Measurements from ENCODE around the gene PTPRK. TPM values are rescaled to one million over a fixed set of nuclear protein-coding genes. Genes with fewer than 3 reads are reported as not detected.

The PTPRK gene
- total RNA-seq (2014; rRNA removed; shearing (Covaris generic)), result 20.7 and 24.4 TPM in 2 replicates

- peak; percentile 80 for DNase-seq (ENCODE audit: low spot score)
Observed at GRCh38 chr6:128520436-128521281, at the start of gene PTPRK. TSS of gene PTPRK (minus strand) at chr6:128520599. CDS start at chr6:128520358, 241 bp downstream.

DNA sequence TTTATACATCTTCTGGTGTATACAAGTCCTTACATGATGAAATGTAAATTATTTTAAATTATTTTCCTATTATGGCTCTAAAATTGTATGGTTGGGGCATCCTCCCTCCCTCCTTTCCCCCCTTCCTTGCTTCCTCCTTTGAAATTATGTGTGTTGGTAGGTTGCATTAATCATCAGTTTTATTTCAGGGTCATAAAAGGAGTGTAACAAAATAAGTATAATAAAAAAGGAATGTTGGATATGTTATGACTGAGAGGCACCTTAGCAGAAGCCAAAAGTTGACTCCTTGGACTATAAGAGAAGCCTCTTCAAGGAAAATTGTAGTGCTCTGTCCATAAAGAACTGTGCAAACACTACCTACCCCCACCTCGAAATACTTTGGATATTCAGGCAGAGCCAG is 46.6 kb upstream of the PTPRK start:
- no peak for DNase-seq (ENCODE audit: low spot score)

GRCh38 chr6:128560966-128561365 is 40.6 kb upstream of the PTPRK start:
- no peak for DNase-seq (ENCODE audit: low spot score)

- no peak for DNase-seq (ENCODE audit: low spot score)
Observed at GRCh38 chr6:128558924-128559323, 38.5 kb upstream of the PTPRK start.

GRCh38 chr6:128558021-128558420 is 37.6 kb upstream of the PTPRK start:
- no peak for DNase-seq (ENCODE audit: low spot score)

- no peak for DNase-seq (ENCODE audit: low spot score)
Observed at GRCh38 chr6:128557081-128557480, 36.7 kb upstream of the PTPRK start.

DNA sequence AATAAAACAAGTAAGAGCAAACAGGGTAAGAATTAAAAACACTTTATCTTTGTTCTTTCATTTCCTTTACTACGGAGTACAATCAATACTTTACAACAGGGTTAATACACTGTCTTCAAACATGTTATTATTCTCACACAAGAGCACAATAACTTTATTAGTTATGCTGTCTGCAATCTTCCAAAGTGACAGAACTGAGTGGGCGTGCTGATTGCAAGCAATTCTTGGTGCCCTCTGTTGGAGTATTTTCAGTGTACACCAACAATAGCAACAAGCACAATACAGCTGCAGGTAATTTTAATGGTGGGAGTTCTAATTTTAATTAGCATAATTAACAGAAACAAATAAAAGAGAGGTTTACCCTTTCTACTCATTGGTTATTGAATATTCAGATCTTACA is 33.9 kb upstream of the PTPRK start:
- no peak for DNase-seq (ENCODE audit: low spot score)

DNA sequence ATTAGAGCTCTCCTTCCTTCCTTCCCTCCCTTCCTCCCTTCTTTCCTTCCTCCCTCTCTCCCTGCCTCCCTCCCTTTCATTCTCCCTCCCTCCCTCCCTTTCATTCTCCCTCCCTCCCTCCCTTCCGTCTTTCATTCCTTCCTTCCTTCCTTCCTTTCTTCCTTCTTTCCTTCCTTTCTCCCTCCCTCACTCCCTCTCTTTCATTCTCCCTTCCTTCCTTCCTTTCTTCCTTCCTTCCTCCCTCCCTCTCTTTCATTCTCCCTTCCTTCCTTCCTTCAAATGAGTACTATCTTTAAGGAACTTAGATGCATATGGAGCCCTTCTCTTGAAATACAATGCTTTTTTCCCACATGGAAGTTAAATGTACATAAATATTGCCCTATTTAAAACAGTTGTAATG is 20.9 kb upstream of the PTPRK start:
- DNase-seq (ENCODE audit: low spot score), result no peak

GRCh38 chr6:128538763-128539162 is 18.4 kb upstream of the PTPRK start:
- DNase-seq (ENCODE audit: low spot score), result no peak

GRCh38 chr6:128532827-128533226 is 12.4 kb upstream of the PTPRK start:
- DNase-seq (ENCODE audit: low spot score), result no peak

DNA sequence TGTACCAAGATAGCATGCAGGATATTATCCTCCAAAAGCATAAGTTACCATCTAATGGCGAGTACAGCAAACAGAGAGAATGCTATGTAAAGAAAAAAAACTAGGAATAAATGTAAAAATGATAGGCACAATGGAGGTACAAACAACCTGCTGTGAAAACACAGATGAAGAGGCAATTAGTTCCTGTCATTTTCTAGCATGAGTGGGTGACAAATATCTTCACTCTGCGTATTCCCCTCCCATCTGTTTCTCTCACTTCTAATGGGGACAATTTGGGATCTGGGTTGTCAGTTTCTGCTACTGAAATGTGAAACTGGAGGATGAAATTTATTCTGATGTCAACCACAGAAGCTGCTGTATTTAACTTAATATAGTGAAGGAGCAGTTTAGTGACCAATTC is 11.7 kb upstream of the PTPRK start:
- DNase-seq (ENCODE audit: low spot score), result no peak

DNA sequence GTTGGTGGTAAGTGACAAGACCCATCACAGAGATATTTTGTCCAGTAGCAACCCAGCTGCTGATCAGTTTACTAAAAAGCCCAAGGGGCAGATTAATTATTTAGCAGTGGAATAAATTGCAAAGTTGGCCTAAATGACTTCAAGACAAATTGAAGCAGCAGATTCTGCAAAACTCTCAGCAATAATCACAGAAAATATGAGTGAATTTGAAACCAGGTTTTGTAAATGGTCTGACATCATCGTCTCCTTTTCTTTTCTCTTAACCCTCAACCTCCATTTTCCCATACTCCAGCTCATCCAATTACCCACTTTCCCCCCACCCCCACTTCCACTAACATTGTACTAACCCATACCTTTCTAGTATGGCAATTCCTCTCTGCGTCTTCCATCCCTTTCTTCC is 11.3 kb upstream of the PTPRK start:
- DNase-seq (ENCODE audit: low spot score), result no peak

GRCh38 chr6:128528241-128528640 is 7.8 kb upstream of the PTPRK start:
- no peak for DNase-seq (ENCODE audit: low spot score)

DNA sequence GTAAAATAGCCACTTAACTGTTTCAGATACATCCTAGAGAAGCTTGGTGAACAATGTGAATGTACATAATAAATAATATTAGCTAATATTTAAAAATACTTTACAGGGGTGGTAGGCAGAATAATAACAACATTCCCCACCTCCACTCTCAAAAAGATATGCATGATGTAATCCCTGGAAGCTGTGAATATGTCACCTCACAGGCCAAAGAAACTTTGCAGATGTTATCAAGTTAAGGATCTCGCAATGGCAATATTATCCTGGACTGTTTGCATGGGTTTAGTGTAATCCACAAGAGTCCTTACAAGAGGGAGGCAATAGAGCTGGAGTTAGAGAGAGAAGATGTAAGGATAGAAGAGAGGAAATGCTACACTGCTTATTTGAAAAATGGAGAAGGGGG is 7.0 kb upstream of the PTPRK start:
- DNase-seq (ENCODE audit: low spot score), result no peak

DNA sequence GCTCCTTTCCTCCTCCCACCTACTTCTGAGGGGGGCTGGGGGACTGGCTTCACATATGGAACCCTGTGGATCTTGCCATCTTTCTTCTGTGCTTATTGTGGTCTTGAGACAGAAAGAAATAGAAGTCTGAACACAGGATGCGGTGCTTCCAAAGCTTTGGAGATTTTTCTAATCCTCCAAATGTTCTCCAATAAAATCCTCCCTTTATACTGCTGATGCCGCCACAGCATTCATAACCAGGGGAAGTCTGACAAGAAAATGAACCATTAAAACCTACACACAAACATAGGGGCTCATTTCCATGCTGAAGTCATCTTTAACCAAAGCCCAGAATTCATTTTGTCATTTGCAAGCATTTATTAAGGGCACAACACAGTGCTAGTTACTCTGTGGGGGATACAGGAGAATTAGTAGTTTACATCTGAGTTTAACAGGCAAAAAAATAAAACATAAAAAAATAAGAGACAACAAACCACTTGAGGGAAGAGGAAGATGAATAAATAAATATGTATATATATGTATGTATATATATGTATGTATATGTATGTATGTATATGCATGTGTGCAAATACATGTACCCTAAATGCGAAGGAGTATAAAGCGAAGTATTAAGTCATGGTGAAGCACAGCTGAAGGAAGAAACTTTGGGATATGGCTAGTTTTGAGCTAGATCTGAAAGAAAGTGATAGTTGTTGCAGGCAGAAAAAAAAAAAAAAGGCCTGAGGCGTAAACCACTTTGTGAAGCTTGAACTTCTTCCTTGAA is 5.9 kb upstream of the PTPRK start:
- no peak for DNase-seq (ENCODE audit: low spot score)

GRCh38 chr6:128525406-128525805 is 5.0 kb upstream of the PTPRK start:
- no peak for DNase-seq (ENCODE audit: low spot score)

DNA sequence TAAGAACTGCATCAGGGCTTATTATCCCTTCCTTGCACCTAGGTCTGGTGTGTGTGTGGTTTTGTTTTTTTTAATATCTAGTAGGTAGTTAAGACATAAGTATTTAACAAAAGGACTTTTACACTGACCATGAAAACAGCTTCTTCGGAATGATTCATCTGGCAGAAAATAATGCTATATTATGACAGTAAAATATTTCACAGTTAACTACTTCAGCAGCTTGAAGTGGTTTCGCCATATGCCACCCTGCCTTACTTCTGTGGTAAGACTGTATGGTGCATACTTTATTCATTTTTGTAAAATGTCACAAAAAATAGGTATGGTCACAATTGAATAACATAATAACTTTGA is 858 bp upstream of the PTPRK start:
- no peak for DNase-seq (ENCODE audit: low spot score)

- peak; percentile 17 for DNase-seq (ENCODE audit: low spot score)
Observed at GRCh38 chr6:128519931-128520435, 416 bp downstream of the PTPRK start.

- peak; percentile 14 for DNase-seq (ENCODE audit: low spot score)
Observed at GRCh38 chr6:128519132-128519930, 1.1 kb downstream of the PTPRK start.

GRCh38 chr6:128518434-128519131 is 1.8 kb downstream of the PTPRK start:
- no peak for DNase-seq (ENCODE audit: low spot score)

- DNase-seq (ENCODE audit: low spot score), result no peak
Observed at GRCh38 chr6:128517124-128517523, 3.3 kb downstream of the PTPRK start.

DNA sequence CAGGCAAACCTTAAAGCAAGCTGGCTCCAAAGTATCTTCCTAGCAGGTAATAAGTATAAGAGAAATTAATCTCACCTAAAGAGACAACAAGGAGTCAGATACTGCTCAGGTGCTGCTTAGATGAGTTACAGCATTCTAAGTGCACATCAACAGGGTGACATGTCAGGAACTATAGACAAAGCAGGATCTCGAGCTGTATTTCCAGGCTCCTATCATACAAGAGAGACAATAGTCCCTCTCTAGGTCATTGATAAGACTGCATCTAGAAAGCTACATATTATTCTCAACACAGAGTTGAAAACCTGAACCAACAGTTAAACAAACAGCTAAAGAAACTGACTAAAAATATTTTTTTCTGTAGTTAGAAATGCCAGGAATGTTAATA is 3.9 kb downstream of the PTPRK start:
- peak; percentile 33 for DNase-seq (ENCODE audit: low spot score)
